NCI-H460 (cell line): ENCODE results near the gene ATP5F1C. TPM values are rescaled to one million over a fixed set of nuclear protein-coding genes. Genes with fewer than 3 reads are reported as not detected.
A peak's percentile ranks its signal among the peaks of the same experiment; 100 is the strongest.
"Not testable (repeated sequence)": the region's sequence is repeated elsewhere in the genome, so short reads cannot be mapped to it uniquely, and the experiment has no call there.

Experiments
- DNase-seq: peaks from one replicate; pipeline ENCODE4 v3.0.0-alpha.2; 2016; ENCODE audit warnings: low read depth; ENCODE audit errors: extremely low read depth
- polyA plus RNA-seq: library from polyadenylated mRNA; depleted of rRNA; stranded (reverse); fragments of >200 nt; gene quantifications from 2 replicates; pipeline ENCODE4 v1.2.3, GENCODE V29; 2014; cell fraction: nucleus; rRNA removed
- total RNA-seq: library from RNA; depleted of rRNA; stranded (reverse); fragments of >200 nt; shearing (Covaris generic); gene quantifications from 2 replicates; pipeline ENCODE4 v1.2.3, GENCODE V29; 2014; rRNA removed

Gene ATP5F1C
- total RNA-seq, result 299 and 327 TPM in 2 replicates
- 218 and 238 TPM in 2 replicates for polyA plus RNA-seq

- DNase-seq, result peak; percentile 92
These were observed at the start of gene ATP5F1C, which contains the start of gene KIN for GRCh38 chr10:7787857-7788638. Gene ATP5F1C (plus strand): TSS chr10:7788177. CDS start chr10:7788208, 31 bp downstream. Gene KIN (minus strand): TSS chr10:7787993. CDS start chr10:7787933, 60 bp downstream.

DNA sequence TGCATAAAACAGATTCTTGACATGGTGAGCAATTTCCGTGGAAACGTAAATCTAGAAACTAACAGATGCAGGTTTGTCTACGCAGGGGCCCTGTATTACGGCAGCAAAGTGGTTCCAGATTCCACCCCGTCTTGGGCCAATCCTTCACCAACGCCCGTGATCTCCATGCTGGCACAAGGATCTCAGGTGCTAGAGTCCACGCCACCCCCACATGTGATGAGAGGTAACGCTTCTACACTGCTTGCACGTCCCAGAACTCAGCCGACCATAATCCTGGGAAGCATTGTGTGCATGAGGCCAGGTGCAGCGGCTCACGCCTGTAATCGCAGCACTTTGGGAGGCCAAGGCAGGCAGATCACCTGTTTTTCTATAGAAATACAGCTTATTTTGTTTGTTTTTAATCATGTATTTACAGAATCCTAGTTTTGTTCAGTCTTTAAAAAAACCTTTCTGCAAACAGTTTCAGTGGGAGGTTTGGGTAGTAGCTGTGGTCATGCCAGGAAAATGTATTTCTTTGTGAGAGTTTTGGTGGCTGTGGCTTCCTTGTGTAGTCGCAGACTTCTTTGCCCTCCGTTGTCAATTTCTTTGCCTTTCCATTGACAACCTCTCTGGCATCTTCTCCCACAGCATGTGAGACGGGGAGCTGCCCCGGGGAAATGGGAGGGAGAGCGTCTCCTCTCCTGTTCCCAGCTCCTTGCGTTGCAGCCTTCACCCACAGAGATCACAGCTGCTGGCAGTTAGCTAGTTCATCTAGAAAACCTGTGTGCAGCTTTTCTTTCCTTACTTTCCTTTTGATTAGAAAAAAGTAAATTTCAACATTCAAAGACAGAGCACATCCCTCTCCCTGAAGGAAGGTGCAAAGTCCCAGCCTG is 49.2 kb upstream of the ATP5F1C start:
- DNase-seq, result no peak

- no peak for DNase-seq
These were observed 43.7 kb upstream of the ATP5F1C start for GRCh38 chr10:7744307-7744706.

DNA sequence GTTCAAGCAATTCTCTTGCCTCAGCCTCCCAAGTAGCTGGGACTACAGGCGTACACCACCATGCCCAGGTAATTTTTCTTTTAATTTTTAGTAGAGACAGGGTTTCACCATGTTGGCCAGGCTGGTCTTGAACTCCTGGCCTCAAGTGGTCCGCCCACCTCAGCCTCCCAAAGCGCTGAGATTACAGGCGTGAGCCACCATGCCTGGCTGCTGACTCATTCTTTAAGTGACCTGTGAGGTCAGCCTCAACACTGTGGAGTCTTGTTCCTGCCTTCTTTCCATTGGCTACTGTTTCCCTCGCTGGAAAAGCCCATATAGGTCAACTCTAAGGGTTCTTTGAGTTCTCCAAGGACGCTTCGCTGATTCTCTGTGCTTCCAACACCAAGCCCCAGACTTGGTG is 39.3 kb upstream of the ATP5F1C start:
- DNase-seq, result not testable (repeated sequence)

- DNase-seq, result no peak
These were observed 37.8 kb upstream of the ATP5F1C start for GRCh38 chr10:7750222-7750621.

GRCh38 chr10:7752251-7752650 is 35.7 kb upstream of the ATP5F1C start:
- no peak for DNase-seq

DNA sequence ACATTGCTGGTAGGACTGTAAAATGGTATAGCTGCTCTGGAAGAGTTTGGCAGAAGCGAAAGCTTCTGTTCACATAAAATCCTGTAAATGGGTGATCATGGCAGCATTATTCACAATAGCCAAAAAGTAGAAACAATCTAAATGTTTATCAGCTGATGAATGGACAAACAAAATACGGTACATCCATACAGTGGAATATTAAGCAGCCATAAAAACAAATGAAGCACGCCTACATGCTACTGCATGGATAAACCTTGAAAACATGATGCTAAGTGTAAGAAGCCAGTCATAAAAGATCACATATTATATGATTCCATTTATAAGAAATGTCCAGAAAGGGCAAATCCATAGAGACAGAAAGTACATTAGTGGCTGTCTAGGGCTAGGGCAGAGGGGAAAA is 32.9 kb upstream of the ATP5F1C start:
- DNase-seq, result no peak

DNA sequence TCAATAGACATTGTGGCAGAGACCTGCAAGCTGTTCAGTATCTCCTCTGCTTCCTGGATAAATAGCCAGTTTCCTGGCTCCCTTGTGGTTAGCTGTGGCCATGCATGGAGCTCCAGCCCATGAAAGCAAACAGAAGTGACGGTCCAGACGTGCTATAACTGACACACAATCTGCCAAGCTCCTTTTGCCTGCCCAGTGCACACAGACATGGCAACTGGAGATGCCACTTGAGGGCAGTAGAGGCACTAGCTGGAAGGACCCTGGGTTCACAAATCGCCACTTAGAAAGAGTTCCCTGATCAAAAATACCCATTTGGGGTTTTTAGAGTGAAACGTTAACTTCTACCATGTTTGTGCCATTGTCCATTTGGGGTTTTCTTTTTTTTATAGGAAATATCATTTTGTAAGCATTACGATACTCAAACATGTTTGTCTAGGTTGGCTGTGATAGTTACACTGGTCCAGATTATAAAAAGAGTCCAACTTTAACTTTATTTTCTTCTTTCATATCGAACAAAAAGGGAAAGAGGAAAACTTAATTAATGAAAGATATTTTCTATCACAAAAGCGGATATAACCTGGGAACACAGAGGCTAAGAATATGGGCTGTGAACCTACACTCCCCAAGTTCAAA is 31.5 kb upstream of the ATP5F1C start:
- DNase-seq, result peak; percentile 17

- DNase-seq, result no peak
These were observed 24.0 kb upstream of the ATP5F1C start for GRCh38 chr10:7763929-7764328.

DNA sequence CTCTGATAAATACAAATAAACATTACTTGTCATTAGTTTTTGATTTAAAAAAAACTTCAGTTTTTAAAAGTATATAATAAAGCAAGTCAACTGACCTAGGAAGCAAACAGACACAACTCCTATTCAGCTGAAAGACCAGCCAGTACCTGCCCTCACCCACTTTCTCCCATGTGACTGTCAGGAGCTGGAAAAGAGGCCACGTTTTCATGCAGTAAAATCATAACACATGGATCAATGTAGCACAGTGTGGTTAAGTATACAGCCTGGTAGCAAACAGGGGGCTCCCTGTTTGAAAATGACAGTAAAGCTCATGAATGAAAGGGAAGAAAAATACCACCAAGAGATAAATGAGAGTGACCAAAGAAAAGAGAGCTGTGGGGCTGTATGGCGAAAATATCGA is 21.7 kb upstream of the ATP5F1C start:
- DNase-seq, result no peak

DNA sequence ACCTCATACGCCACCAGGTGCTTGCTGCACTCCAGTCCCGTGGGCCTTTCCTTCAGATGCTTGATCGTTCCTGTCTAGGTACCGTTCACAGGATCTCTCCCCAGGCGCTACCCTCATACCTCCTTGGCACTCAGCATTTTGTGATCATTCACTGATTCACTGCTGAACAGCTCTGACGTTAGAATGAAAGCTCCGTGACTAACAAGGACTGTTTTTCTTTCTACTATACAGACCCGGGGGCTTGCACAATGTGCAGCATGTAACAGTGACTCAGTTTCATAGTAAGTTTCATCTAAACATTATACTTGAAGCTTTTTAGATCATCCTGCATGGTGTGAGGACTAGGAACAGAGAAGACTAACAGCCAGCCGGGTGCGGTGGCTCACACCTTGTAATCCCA is 20.8 kb upstream of the ATP5F1C start:
- DNase-seq, result no peak

DNA sequence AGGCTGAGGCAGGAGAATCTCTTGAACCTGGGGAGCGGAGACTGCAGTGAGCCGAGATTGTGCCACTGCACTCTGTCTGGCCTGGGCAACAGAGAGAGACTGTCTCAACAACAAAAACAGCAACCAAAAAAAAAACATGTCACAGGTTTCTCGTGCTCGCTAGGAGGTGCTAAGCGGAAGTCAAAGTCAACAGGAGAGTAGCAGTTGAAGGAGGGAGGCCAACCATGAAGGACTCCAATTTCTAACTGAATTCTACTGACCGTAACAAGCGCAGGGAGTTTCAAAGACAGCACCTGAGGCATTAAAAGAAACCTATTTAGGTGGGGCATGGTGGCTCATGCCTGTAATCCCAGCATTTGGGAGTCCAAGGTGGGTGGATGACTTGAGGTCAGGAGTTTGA is 19.6 kb upstream of the ATP5F1C start:
- DNase-seq, result no peak

DNA sequence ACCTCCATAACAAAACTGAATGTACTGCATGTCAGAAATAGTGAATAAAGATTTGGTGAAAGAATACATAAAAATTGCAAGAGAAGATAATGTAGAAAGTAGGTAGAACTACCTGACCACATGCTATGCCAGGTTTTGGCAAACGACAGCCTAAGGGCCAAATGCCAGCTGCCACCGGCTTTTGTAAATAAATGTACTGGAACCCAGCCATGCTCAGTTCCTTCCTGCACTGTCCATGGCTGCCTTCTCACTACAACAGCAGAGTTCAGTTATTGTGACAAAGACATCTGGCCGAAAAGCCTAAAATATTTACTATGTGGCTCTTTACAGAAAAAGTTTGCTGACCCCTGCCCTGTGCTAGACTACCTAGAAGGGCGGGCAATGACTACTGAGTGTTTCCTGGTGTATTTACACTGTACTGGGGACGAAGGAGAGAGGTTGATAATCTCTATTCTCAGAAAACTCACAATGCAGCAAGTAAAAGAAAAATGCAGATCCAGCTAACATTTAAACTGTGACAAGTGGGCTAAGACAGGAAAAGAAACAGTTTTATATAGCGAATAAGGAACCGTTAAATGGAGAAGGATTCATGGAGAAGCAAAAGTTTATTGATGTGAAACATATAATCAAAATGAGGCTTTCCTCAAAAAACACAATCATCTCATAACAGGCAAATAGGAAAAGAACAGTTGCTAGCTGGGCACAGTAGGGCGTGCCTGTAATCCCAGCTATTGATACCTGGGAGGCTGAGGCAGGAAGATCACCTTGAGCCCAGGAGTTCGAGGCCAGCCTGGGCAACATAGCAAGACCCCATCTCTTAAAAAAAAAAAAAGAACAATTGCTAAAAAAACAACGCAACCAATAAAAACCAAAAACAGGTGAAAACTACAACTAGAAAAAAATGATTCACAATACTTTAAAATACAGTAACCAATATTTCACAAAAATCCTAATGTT is 13.9 kb upstream of the ATP5F1C start:
- no peak for DNase-seq

- DNase-seq, result no peak
These were observed 11.2 kb upstream of the ATP5F1C start for GRCh38 chr10:7776777-7777176.

GRCh38 chr10:7782194-7782593 is 5.8 kb upstream of the ATP5F1C start:
- not testable (repeated sequence) for DNase-seq

DNA sequence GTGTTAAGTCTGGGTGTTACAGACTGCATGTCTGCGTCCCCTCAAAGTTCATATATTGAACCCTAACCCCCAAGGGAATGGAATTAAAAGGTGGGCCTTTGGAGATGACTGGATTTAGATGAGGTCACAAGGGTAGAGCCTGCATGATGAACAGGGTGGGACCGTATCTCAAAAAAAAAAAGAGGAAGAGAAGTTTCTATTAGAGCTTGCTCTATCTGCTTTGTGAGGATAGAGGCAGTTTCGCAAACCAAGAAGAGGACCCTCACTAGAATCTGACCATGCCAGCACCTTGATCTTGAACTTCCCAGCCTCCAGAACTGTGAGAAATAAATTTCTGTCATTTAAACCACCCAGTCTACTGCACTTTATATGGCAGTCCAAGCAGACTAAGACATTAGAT is 1.5 kb upstream of the ATP5F1C start:
- no peak for DNase-seq

- no peak for DNase-seq
These were observed 674 bp upstream of the ATP5F1C start for GRCh38 chr10:7787150-7787856.

DNA sequence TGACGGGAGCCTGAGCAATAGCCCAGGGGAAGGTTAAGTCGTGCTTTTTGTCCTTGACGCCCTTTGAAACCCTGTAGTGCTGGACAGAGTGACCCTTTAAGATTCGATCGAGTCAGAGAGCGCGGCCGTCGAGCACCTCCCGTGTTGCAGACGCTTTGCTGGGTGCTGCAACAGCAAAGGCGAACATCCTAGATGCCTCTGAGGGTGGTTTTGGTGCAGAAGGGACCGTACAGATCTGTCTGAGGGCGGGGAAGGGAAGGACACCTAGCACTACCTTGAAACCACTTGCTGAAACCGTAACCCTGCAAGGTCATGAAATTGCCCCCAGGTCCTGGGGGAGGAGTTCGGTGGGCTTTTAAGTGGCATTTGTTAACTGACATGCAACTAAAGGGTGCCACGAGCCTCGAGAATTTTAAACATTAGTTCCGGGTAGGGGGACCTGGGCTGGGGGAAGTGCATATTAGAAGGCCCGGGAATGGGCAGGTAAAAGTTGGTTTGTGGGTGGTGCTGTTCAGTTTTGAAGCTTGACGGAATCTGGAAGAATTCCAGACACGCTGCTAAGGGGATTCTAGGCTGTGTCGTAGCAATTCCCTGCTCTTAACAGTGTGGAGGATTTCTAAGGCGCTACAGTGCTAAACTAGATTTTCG is 786 bp downstream of the ATP5F1C start:
- DNase-seq, result no peak

- no peak for DNase-seq
These were observed 1.4 kb downstream of the ATP5F1C start for GRCh38 chr10:7789390-7789789.
